ENCODE results near the gene CBX7. TPM values are rescaled to one million over a fixed set of nuclear protein-coding genes. Genes with fewer than 3 reads are reported as not detected.
A peak's percentile ranks its signal among the peaks of the same experiment; 100 is the strongest.
"Not testable (repeated sequence)": the region's sequence is repeated elsewhere in the genome, so short reads cannot be mapped to it uniquely, and the experiment has no call there.

CBX7 gene
- total RNA-seq, 4 donors from 2014 or later = 16.0 to 128 (median 102) TPM

DNA sequence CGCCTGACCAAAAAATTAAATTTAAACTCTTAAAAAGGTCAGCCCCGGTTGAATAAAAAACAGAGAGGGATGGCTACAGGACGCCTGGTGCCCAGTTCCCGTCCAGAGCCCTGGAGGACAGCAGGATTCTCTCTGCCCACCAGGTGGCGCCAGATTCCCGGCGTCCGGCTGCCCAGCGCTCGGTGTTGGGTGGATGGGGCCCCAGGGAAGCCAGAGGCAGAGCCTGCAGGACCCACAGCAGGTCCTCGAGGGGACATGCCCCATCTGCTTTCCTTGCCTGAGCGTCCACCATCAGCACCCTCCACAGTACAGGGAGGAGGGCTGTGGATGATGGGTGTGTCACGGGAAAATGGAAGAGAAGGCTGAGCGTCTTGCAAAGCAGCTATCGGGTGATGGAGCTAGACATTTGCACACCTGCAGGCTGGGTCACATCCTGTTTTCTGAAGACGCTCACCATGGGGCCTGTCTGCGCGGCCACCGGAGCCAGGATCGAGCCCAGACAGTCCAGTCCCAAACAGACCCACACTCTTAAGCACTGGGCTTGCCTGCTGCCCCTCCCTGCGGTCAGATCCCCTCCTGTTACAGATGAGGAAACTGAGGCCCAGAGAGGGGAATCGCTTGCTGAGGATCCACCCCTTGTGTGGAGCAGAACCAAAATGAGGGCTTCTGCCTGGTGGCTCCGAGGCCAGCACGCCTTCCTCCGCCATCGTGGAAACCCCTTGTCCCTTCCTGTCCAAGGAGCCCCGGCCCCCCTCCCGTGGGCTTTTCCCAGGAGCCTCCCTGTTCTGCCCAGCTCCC lies 18.5 kb upstream of the CBX7 start:
- Histone ChIP-seq H3K4me1 (peaks cover 0 to 33% of the 10 kb centered on the region in 2 donors), H3K27me3 (no peaks in the 10 kb centered on the region), H3K4me3 (no peak overlapping the region), H3K9me3 (no peaks in the 10 kb centered on the region), H3K36me3 (no peaks in the 10 kb centered on the region), H3K27ac (peak overlapping the region in 1 of 2 donors; percentile 1)
- DNase-seq = peak; percentile 81 to 86
- TF ChIP-seq POLR2A (IDR thresholded peaks at IDR 0.05) = peak in 1 of 2 donors; percentile 14
- TF ChIP-seq, protein P1, sequence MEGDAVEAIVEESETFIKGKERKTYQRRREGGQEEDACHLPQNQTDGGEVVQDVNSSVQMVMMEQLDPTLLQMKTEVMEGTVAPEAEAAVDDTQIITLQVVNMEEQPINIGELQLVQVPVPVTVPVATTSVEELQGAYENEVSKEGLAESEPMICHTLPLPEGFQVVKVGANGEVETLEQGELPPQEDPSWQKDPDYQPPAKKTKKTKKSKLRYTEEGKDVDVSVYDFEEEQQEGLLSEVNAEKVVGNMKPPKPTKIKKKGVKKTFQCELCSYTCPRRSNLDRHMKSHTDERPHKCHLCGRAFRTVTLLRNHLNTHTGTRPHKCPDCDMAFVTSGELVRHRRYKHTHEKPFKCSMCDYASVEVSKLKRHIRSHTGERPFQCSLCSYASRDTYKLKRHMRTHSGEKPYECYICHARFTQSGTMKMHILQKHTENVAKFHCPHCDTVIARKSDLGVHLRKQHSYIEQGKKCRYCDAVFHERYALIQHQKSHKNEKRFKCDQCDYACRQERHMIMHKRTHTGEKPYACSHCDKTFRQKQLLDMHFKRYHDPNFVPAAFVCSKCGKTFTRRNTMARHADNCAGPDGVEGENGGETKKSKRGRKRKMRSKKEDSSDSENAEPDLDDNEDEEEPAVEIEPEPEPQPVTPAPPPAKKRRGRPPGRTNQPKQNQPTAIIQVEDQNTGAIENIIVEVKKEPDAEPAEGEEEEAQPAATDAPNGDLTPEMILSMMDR (IDR thresholded peaks at IDR 0.05) = peak; percentile 96 to 99 (median 96)
- intact Hi-C loops (cut with DNase I; ENCODE audit: low total_unique reads) = loop anchor here (2.0 to 10.0 kb wide), 2 partner anchors 140 to 344 kb away; no protein-coding TSS in a partner anchor

DNA sequence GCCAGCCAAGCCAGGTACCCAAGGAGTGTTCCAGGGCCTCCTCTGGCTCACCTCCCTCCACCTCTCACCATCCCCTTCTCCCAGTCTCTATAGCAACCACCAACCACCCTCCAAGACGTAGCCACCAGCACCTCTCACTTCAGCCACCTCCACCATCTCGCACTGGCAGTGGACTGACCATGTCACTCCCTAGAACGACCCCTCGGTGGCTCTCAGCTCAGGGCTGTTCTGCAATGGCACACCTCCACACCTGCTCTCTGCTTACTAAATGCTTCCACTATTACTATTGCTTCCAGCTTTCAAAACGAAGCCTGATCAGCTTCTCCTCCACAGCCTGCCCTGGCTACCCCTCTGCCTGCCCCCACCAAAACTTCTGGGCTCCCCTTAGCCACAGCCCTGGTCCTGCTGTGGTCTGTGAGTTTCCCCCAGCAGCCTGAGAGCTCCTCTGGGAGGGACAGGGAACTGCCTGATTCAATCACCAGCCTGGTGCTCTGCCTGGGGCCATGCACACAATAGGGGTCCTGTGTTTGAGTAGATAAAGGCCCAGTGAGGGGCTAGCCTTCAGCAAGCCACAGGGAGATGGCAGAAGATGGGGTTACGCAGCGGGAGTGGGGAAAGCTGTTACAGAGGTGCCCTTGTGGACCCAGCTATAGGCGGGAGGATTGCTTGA lies 17.5 kb upstream of the CBX7 start:
- Histone ChIP-seq H3K4me1 (peaks cover 0 to 23% of the 10 kb centered on the region in 2 donors), H3K9me3 (no peaks in the 10 kb centered on the region), H3K36me3 (no peaks in the 10 kb centered on the region), H3K27ac (no peak overlapping the region), H3K4me3 (no peak overlapping the region), H3K27me3 (no peaks in the 10 kb centered on the region)
- DNase-seq = no peak
- intact Hi-C loops (cut with DNase I; ENCODE audit: low total_unique reads) = loop anchor here (2.0 to 10.0 kb wide), 2 partner anchors 141 to 345 kb away; no protein-coding TSS in a partner anchor
- TF ChIP-seq, protein P1 (IDR thresholded peaks at IDR 0.05) = no peak
- no peak for TF ChIP-seq POLR2A (IDR thresholded peaks at IDR 0.05)

DNA sequence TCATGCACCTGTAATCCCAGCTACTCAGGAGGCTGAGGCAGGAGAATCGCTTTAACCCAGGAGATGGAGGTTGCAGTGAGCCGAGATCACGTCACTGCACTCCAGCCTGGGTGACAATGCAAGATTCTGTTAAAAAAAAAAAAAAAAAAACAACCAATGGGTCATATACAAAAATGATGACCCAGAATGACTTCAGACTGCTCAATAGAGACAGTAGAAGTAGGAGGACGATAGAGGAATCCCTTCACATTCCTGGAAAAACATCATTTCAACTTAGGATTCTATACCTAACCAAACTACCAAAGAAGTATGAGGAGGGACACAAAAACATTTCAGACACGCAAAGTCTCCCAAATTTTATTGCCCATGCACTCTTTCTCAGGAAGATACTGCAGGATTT lies 14.1 kb upstream of the CBX7 start:
- no peak for TF ChIP-seq POLR2A (IDR thresholded peaks at IDR 0.05)
- TF ChIP-seq, protein P1 (IDR thresholded peaks at IDR 0.05) = no peak
- Histone ChIP-seq H3K36me3 (no peaks in the 10 kb centered on the region), H3K4me1 (peaks cover 0 to 4% of the 10 kb centered on the region in 2 donors), H3K4me3 (no peak overlapping the region), H3K27ac (no peak overlapping the region), H3K9me3 (no peaks in the 10 kb centered on the region), H3K27me3 (no peaks in the 10 kb centered on the region)
- no peak for DNase-seq
- intact Hi-C loops (cut with DNase I; ENCODE audit: low total_unique reads) = no loop called here

DNA sequence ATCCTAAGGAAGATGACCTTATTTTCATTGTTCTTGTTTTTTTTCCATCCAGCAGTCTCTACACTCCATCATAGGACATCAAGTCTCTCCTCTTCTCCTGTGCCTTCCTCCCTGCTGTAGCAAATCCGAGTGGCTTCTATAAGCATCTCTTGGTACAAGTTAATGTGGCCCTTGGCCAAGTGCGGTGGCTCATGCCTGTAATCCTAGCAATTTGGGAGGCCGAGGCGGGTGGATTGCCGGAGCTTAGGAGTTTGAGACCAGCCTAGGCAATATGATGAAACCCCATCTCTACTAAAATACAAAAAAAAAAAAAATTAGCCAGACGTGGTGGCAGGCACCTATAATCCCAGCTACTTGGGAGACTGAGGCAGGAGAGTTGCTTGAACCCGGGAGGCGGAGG lies 3.6 kb upstream of the CBX7 start:
- H3K4me3 ChIP-seq; H3K36me3 ChIP-seq; H3K9me3 ChIP-seq; DNase-seq; H3K4me1 ChIP-seq; H3K27me3 ChIP-seq; intact Hi-C loops (cut with DNase I; ENCODE audit: low total_unique reads); H3K27ac ChIP-seq: not testable (repeated sequence)

DNA sequence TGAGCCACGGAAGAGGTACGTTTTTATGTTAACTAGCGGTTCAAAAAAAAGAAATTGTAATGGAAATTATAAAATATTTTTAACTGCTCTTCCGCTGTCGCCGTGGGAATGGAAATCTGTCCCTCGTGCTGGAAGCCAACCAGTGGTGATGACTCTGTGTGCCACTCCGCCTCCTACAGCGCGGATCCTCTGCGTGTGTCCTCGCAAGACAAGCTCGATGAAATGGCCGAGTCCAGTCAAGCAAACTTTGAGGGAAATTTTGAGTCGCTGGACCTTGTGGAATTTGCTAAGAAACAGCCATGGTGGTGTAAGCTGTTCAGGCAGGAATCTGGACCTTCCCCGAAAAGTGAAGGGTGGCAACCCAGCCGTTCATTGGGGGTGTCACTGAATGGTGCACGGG lies 2.9 kb upstream of the CBX7 start:
- DNase-seq = peak in 1 of 2 donors; percentile 11
- Histone ChIP-seq H3K9me3 (no peaks in the 10 kb centered on the region), H3K27me3 (no peaks in the 10 kb centered on the region), H3K36me3 (no peaks in the 10 kb centered on the region), H3K4me3 (no peak overlapping the region), H3K27ac (no peak overlapping the region), H3K4me1 (peaks cover 0 to 9% of the 10 kb centered on the region in 2 donors)
- intact Hi-C loops (cut with DNase I; ENCODE audit: low total_unique reads) = no loop called here
- TF ChIP-seq, protein P1 (IDR thresholded peaks at IDR 0.05) = no peak
- no peak for TF ChIP-seq POLR2A (IDR thresholded peaks at IDR 0.05)
